ENCODE measurements around the gene ANXA1. TPM values are rescaled to one million over a fixed set of nuclear protein-coding genes. Genes with fewer than 3 reads are reported as not detected.

Gene ANXA1
- total RNA-seq, 1 experiment from 2014 or later: 8.3 TPM

DNA sequence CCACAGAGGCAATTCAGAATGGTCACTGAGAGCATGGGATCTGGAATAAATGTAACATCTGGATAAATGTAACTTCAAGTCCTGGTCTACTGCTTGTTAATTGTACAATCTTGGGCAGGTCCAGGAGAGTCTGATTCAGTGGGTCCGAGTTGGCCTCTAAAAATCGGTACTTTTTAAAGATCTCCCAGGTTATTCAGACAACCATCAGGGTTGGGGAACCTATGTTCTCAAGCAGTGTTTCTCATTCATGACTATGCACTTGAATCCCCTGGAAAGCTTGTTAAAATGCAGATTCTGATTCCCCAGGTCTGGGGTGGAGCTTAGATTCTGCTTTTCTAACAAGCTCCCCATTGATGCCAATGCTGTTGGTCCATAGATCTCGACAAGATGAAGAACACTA is 14.8 kb downstream of the ANXA1 start:
- Histone ChIP-seq H3K4me1 (no peaks in the 10 kb centered on the region), H3K27me3 (replicated peaks; ENCODE audit: control insufficient read depth, insufficient read depth, low read length) (no peaks in the 10 kb centered on the region), H3K4me3 (ENCODE audit: low read depth, low read length) (no peak overlapping the region), H3K36me3 (ENCODE audit: control insufficient read depth, insufficient read depth, low read length) (no peaks in the 10 kb centered on the region), H3K9me3 (no peaks in the 10 kb centered on the region)
- TF ChIP-seq, protein P1, sequence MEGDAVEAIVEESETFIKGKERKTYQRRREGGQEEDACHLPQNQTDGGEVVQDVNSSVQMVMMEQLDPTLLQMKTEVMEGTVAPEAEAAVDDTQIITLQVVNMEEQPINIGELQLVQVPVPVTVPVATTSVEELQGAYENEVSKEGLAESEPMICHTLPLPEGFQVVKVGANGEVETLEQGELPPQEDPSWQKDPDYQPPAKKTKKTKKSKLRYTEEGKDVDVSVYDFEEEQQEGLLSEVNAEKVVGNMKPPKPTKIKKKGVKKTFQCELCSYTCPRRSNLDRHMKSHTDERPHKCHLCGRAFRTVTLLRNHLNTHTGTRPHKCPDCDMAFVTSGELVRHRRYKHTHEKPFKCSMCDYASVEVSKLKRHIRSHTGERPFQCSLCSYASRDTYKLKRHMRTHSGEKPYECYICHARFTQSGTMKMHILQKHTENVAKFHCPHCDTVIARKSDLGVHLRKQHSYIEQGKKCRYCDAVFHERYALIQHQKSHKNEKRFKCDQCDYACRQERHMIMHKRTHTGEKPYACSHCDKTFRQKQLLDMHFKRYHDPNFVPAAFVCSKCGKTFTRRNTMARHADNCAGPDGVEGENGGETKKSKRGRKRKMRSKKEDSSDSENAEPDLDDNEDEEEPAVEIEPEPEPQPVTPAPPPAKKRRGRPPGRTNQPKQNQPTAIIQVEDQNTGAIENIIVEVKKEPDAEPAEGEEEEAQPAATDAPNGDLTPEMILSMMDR (IDR thresholded peaks at IDR 0.05; ENCODE audit: insufficient read depth in 1 of 2, low read depth in 1 of 2, low read length in 1 of 2, severe bottlenecking in 1 of 2, unreplicated experiment in 1 of 2): no peak
- H3K4me1 Mint-ChIP-seq (ENCODE audit: low read depth, unreplicated experiment): no peaks in the 10 kb centered on the region
- H3K27me3 Mint-ChIP-seq (ENCODE audit: insufficient read depth, unreplicated experiment): no peaks in the 10 kb centered on the region
- ChIA-PET POLR2A (no interaction called here), CTCF (no interaction called here)
- H3K36me3 Mint-ChIP-seq (ENCODE audit: insufficient read depth, unreplicated experiment): peaks cover 4% of the 10 kb centered on the region
- no peaks in the 10 kb centered on the region for H3K9me3 Mint-ChIP-seq (ENCODE audit: unreplicated experiment)
- H3K27ac Mint-ChIP-seq (ENCODE audit: unreplicated experiment): no peak overlapping the region
- intact Hi-C loops (cut with micrococcal nuclease; ENCODE audit: unreplicated experiment): no loop called here
- H3K4me3 Mint-ChIP-seq (ENCODE audit: unreplicated experiment): no peak overlapping the region
- no TSS peak for BruUV-seq (replicated peaks)
- no peak for DNase-seq

DNA sequence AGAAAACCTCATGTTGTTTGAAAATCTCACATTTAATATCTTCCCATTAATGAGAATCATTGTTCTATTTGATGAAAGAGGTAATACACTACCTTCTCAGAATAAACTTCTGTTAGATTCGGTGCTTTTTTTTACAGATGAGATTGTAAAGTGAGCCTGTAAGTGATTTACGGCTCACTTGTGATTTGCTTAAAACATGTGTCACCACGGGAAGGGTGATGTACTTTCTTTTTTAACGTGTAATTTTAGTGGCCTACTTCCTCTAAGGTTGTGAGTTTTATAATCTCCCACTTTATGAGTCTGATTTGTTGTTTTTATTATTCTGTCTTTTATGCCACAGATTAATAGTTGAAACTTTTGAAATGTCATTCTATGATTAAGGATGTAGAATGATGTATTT is 15.9 kb downstream of the ANXA1 start:
- Mint-ChIP-seq H3K4me3 (ENCODE audit: unreplicated experiment) (no peak overlapping the region), H3K27me3 (ENCODE audit: insufficient read depth, unreplicated experiment) (no peaks in the 10 kb centered on the region), H3K36me3 (ENCODE audit: insufficient read depth, unreplicated experiment) (peaks cover 4% of the 10 kb centered on the region), H3K9me3 (ENCODE audit: unreplicated experiment) (no peaks in the 10 kb centered on the region), H3K4me1 (ENCODE audit: low read depth, unreplicated experiment) (no peaks in the 10 kb centered on the region), H3K27ac (ENCODE audit: unreplicated experiment) (no peak overlapping the region)
- TF ChIP-seq, protein P1 (IDR thresholded peaks at IDR 0.05; ENCODE audit: insufficient read depth in 1 of 2, low read depth in 1 of 2, low read length in 1 of 2, severe bottlenecking in 1 of 2, unreplicated experiment in 1 of 2): no peak
- no peaks in the 10 kb centered on the region for H3K4me1 ChIP-seq
- no peak for DNase-seq
- H3K27me3 ChIP-seq (replicated peaks; ENCODE audit: control insufficient read depth, insufficient read depth, low read length): no peaks in the 10 kb centered on the region
- no peak overlapping the region for H3K4me3 ChIP-seq (ENCODE audit: low read depth, low read length)
- intact Hi-C loops (cut with micrococcal nuclease; ENCODE audit: unreplicated experiment): no loop called here
- no TSS peak for BruUV-seq (replicated peaks)
- CTCF ChIA-PET: no interaction called here
- no peaks in the 10 kb centered on the region for H3K36me3 ChIP-seq (ENCODE audit: control insufficient read depth, insufficient read depth, low read length)
- H3K9me3 ChIP-seq: no peaks in the 10 kb centered on the region
- POLR2A ChIA-PET: no interaction called here

DNA sequence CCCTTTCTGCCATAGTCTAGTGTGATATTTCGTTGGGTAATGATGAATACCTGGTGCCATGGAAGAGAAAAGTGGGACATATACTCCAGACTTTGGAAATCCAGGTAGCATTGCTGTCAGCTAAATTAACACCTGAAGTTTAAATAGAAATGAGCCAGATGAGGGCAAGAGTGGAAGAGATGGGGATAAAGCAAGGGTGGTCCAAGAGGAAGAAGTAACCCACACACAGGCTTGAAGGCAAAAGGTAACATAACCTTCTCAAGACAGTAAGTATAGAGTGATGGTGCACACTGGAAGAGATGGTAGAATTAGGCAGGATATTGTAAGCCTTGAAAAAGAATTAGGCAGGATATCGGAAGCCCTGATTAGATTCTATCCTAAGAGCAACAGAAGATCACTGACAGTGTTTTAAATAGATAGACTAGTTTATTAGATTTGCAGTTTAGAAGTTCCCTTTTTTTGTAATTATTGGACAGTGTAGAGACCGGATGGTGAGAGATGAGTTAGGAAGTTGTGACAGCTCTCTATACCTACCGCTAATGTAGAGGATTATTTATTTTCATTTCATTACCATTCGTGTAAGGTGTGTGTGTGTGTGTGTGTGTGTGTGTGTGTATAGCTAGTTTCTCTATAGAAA is 16.8 kb downstream of the ANXA1 start:
- H3K36me3 ChIP-seq (ENCODE audit: control insufficient read depth, insufficient read depth, low read length): no peaks in the 10 kb centered on the region
- intact Hi-C loops (cut with micrococcal nuclease; ENCODE audit: unreplicated experiment): no loop called here
- POLR2A ChIA-PET: no interaction called here

More for the DNA sequence above, 16.8 kb downstream of the ANXA1 start:
- Mint-ChIP-seq H3K36me3 (ENCODE audit: insufficient read depth, unreplicated experiment) (peaks cover 4% of the 10 kb centered on the region), H3K4me1 (ENCODE audit: low read depth, unreplicated experiment) (no peaks in the 10 kb centered on the region), H3K9me3 (ENCODE audit: unreplicated experiment) (no peaks in the 10 kb centered on the region), H3K27me3 (ENCODE audit: insufficient read depth, unreplicated experiment) (no peaks in the 10 kb centered on the region), H3K4me3 (ENCODE audit: unreplicated experiment) (no peak overlapping the region), H3K27ac (ENCODE audit: unreplicated experiment) (no peak overlapping the region)
- Histone ChIP-seq H3K9me3 (no peaks in the 10 kb centered on the region), H3K27me3 (replicated peaks; ENCODE audit: control insufficient read depth, insufficient read depth, low read length) (no peaks in the 10 kb centered on the region), H3K4me1 (no peaks in the 10 kb centered on the region), H3K4me3 (ENCODE audit: low read depth, low read length) (no peak overlapping the region)
- no TSS peak for BruUV-seq (replicated peaks)
- TF ChIP-seq, protein P1 (IDR thresholded peaks at IDR 0.05; ENCODE audit: insufficient read depth in 1 of 2, low read depth in 1 of 2, low read length in 1 of 2, severe bottlenecking in 1 of 2, unreplicated experiment in 1 of 2): no peak
- CTCF ChIA-PET: no interaction called here
- no peak for DNase-seq
